A673 (cell line): Measurements from ENCODE around the gene MTFMT. TPM values are rescaled to one million over a fixed set of nuclear protein-coding genes. Genes with fewer than 3 reads are reported as not detected.

ENCODE experiments used
- BruUV-seq: library from RNA; stranded (reverse); fragments of 400-500 nt; replicated peaks from 2 replicates; lab custom pipeline; 2021; lab: Mats Ljungman, UMichigan
- CTCF ChIA-PET: fragments of 300-600 bp; sonication (Branson Sonifier 250); formaldehyde crosslinking; loops from one replicate; lab custom pipeline; 2022; ENCODE audit warnings: antibody characterized with exemption; lab: Charles Lee
- POLR2A ChIA-PET: fragments of 300-600 bp; sonication (Branson Sonifier 250); formaldehyde crosslinking; loops from one replicate; lab custom pipeline; 2022; ENCODE audit warnings: antibody characterized with exemption; ENCODE audit not compliant: low non-redundant PET; lab: Charles Lee
- DNase-seq: peaks from one replicate; pipeline ENCODE4 v3.0.0-alpha.2; 2015; ENCODE audit warnings: low spot score
- H3K27ac ChIP-seq: fragments of 200-600 bp; sonication (generic); 2 replicates; pipeline ENCODE4 v1.5.1; 2016; ENCODE audit warnings: mixed run types, low read depth, mild to moderate bottlenecking, mixed read lengths, antibody characterized with exemption, low read length; ENCODE audit not compliant: poor library complexity, severe bottlenecking
- H3K27me3 ChIP-seq: fragments of 200-600 bp; sonication (generic); replicated peaks from 2 replicates; pipeline ENCODE4 v1.6.1; 2017; ENCODE audit warnings: mixed run types, low read depth, mild to moderate bottlenecking, mixed read lengths, antibody characterized with exemption, low read length; ENCODE audit not compliant: insufficient read depth, poor library complexity
- H3K36me3 ChIP-seq: fragments of 200-600 bp; sonication (generic); 2 replicates; pipeline ENCODE4 v1.6.1; 2016; ENCODE audit warnings: mixed run types, mild to moderate bottlenecking, mixed read lengths, antibody characterized with exemption, low read length; ENCODE audit not compliant: insufficient read depth, poor library complexity, severe bottlenecking
- H3K4me1 ChIP-seq: fragments of 200-600 bp; sonication (generic); 2 replicates; pipeline ENCODE4 v1.6.1; 2017; ENCODE audit warnings: mixed run types, mild to moderate bottlenecking, mixed read lengths, antibody characterized with exemption, low read length; ENCODE audit not compliant: insufficient read depth, poor library complexity, severe bottlenecking
- H3K4me3 ChIP-seq: fragments of 200-600 bp; sonication (generic); 2 replicates; pipeline ENCODE4 v1.5.1; 2016; ENCODE audit warnings: low read depth, mixed run types, mild to moderate bottlenecking, mixed read lengths, low read length; ENCODE audit not compliant: poor library complexity, severe bottlenecking
- H3K9me3 ChIP-seq: fragments of 200-600 bp; sonication (generic); 2 replicates; pipeline ENCODE4 v1.6.1; 2016; ENCODE audit warnings: mixed run types, low read depth, mild to moderate bottlenecking, mixed read lengths, antibody characterized with exemption, low read length; ENCODE audit not compliant: poor library complexity, severe bottlenecking
- CTCF ChIP-seq: fragments of 300-800, 200-600 bp; sonication (generic); conservative IDR thresholded peaks from 2 replicates; pipeline ENCODE4 v1.5.1; 2017; ENCODE audit warnings: low read depth, mild to moderate bottlenecking, antibody characterized with exemption, low read length, moderate library complexity, mixed read lengths
- EZH2 ChIP-seq: fragments of 200-600 bp; sonication (generic); IDR thresholded peaks from 2 replicates; pipeline ENCODE4 v1.6.1; 2017; ENCODE audit warnings: borderline replicate concordance, low read depth, mild to moderate bottlenecking, mixed read lengths, antibody characterized with exemption, low read length; ENCODE audit not compliant: poor library complexity, severe bottlenecking
- intact Hi-C: fragments of 100-400 bp; cut with micrococcal nuclease; formaldehyde crosslinking; loops from one replicate; pipeline ENCODE4 v1.10.0; 2022; ENCODE audit not compliant: unreplicated experiment
- total RNA-seq: library from RNA; stranded (reverse); gene quantifications from 2 replicates; pipeline ENCODE4 v1.2.3, GENCODE V29; 2021

Gene MTFMT
- total RNA-seq, 1 experiment from 2014 or later, result 26.2 TPM

GRCh38 chr15:65038836-65039235 lies 9.4 kb upstream of the MTFMT start:
- Histone ChIP-seq H3K27me3 (no peaks in the 10 kb centered on the region), H3K4me1 (peaks cover under 1% of the 10 kb centered on the region), H3K9me3 (no peaks in the 10 kb centered on the region), H3K4me3 (no peak overlapping the region), H3K36me3 (no peaks in the 10 kb centered on the region), H3K27ac (no peak overlapping the region)
- DNase-seq, result no peak
- TF ChIP-seq EZH2 (no peak), CTCF (no peak)
- POLR2A ChIA-PET, result no interaction called here
- intact Hi-C loops, result loop anchor here (10.0 kb wide), 1 partner anchor 346 kb away; no protein-coding TSS in a partner anchor
- CTCF ChIA-PET, result no interaction called here
- no TSS peak for BruUV-seq

- ChIA-PET CTCF (no interaction called here), POLR2A (no interaction called here)
- DNase-seq, result no peak
- Histone ChIP-seq H3K4me3 (no peak overlapping the region), H3K9me3 (no peaks in the 10 kb centered on the region), H3K4me1 (peaks cover 4% of the 10 kb centered on the region), H3K27ac (no peak overlapping the region), H3K36me3 (no peaks in the 10 kb centered on the region), H3K27me3 (no peaks in the 10 kb centered on the region)
- intact Hi-C loops, result loop anchor here (10.0 kb wide), 1 partner anchor 346 kb away; no protein-coding TSS in a partner anchor
- no TSS peak for BruUV-seq
- no peak for TF ChIP-seq CTCF
- TF ChIP-seq EZH2, result no peak
These were observed 9.0 kb upstream of the MTFMT start for GRCh38 chr15:65038428-65038827.

- H3K4me3 ChIP-seq, result no peak overlapping the region
- H3K36me3 ChIP-seq, result no peaks in the 10 kb centered on the region
- no peak overlapping the region for H3K27ac ChIP-seq
- DNase-seq, result no peak
- peaks cover 7% of the 10 kb centered on the region for H3K4me1 ChIP-seq
- TF ChIP-seq EZH2 (no peak), CTCF (no peak)
- intact Hi-C loops, result loop anchor here (10.0 kb wide), 1 partner anchor 347 kb away; no protein-coding TSS in a partner anchor
- no peaks in the 10 kb centered on the region for H3K27me3 ChIP-seq
- ChIA-PET CTCF (no interaction called here), POLR2A (no interaction called here)
- no peaks in the 10 kb centered on the region for H3K9me3 ChIP-seq
- no TSS peak for BruUV-seq
These were observed 7.9 kb upstream of the MTFMT start for GRCh38 chr15:65037309-65037708.
